Neuronal stem cell (in vitro differentiated cells): ENCODE measurements around the gene KIF1A.

ENCODE experiments used
- DNase-seq: peaks from one replicate; pipeline ENCODE4 v3.0.0-alpha.2; 2013; ENCODE audit warnings: low spot score
- H2AFZ ChIP-seq: one replicate; pipeline ENCODE4 v1.6.1; 2013; ENCODE audit warnings: mild to moderate bottlenecking, low read length, inconsistent platforms
- H2AK5ac ChIP-seq: 2 replicates; pipeline ENCODE4 v1.6.1; 2013; ENCODE audit warnings: low read depth, mild to moderate bottlenecking, inconsistent platforms, low read length, moderate library complexity, mixed read lengths
- H2BK120ac ChIP-seq: 2 replicates; pipeline ENCODE4 v1.6.1; 2013; ENCODE audit warnings: low read depth, mild to moderate bottlenecking, inconsistent platforms, low read length, moderate library complexity, mixed read lengths
- H2BK12ac ChIP-seq: one replicate; pipeline ENCODE4 v1.6.1; 2013; ENCODE audit warnings: low read length, inconsistent platforms
- H2BK15ac ChIP-seq: 2 replicates; pipeline ENCODE4 v1.6.1; 2013; ENCODE audit warnings: mild to moderate bottlenecking, low read length, inconsistent platforms, mixed read lengths
- H2BK5ac ChIP-seq: one replicate; pipeline ENCODE4 v1.6.1; 2013; ENCODE audit warnings: inconsistent platforms, mild to moderate bottlenecking, low read length, moderate library complexity
- H3K14ac ChIP-seq: one replicate; pipeline ENCODE4 v1.6.1; 2013; ENCODE audit warnings: low read length, inconsistent platforms
- H3K18ac ChIP-seq: 2 replicates; pipeline ENCODE4 v1.6.1; 2013; ENCODE audit warnings: low read length, inconsistent platforms
- H3K23ac ChIP-seq: 2 replicates; pipeline ENCODE4 v1.6.1; 2013; ENCODE audit warnings: low read depth, mild to moderate bottlenecking, mixed read lengths, low read length, inconsistent platforms; ENCODE audit not compliant: poor library complexity
- H3K27ac ChIP-seq: replicated peaks from 3 replicates; pipeline ENCODE4 v1.5.1; 2013; ENCODE audit warnings: low read length, inconsistent platforms
- H3K27me3 ChIP-seq, 3 experiments: 2 replicates each; pipeline ENCODE4 v1.6.1; 2013; ENCODE audit warnings: low read length in 3 of 3, mild to moderate bottlenecking in 2 of 3, inconsistent platforms in 1 of 3, low read depth in 1 of 3, mixed read lengths in 1 of 3, moderate library complexity in 1 of 3; ENCODE audit not compliant: control insufficient read depth in 3 of 3, insufficient read depth in 3 of 3
- H3K36me3 ChIP-seq, 2 donors: replicated peaks in 1 of 2; 2 replicates each; pipeline ENCODE4 v1.6.1; 2013; ENCODE audit warnings: low read length in 2 of 2; ENCODE audit not compliant: control insufficient read depth in 2 of 2, insufficient read depth in 2 of 2
- H3K4ac ChIP-seq: 2 replicates; pipeline ENCODE4 v1.6.1; 2013; ENCODE audit warnings: inconsistent platforms, mild to moderate bottlenecking, low read length, moderate library complexity
- H3K4me1 ChIP-seq, 2 donors: 1 replicate in 1 of 2; 2 replicates in 1 of 2; pipeline ENCODE4 v1.6.1; 2013; ENCODE audit warnings: low read length in 2 of 2, low read depth in 1 of 2; ENCODE audit not compliant: control insufficient read depth in 2 of 2, insufficient read depth in 1 of 2
- H3K4me2 ChIP-seq: one replicate; pipeline ENCODE4 v1.6.1; 2013; ENCODE audit warnings: mild to moderate bottlenecking, low read length, inconsistent platforms; ENCODE audit not compliant: insufficient read depth, poor library complexity, severe bottlenecking
- H3K4me3 ChIP-seq, 2 donors: 2 replicates each; pipeline ENCODE4 v1.5.1; 2013; ENCODE audit warnings: low read length in 2 of 2, mild to moderate bottlenecking in 2 of 2, inconsistent platforms in 1 of 2, moderate library complexity in 1 of 2
- H3K79me1 ChIP-seq: one replicate; pipeline ENCODE4 v1.6.1; 2013; ENCODE audit warnings: low read depth, mild to moderate bottlenecking, inconsistent platforms, low read length, moderate library complexity
- H3K9ac ChIP-seq: one replicate; pipeline ENCODE4 v1.6.1; 2013; ENCODE audit warnings: mild to moderate bottlenecking, low read depth, low read length, inconsistent platforms; ENCODE audit not compliant: poor library complexity
- H3K9me3 ChIP-seq, 2 donors: replicated peaks in 1 of 2; 2 replicates each; pipeline versions ENCODE3 to v1.6.1; 2013; ENCODE audit warnings: low read length in 2 of 2, mild to moderate bottlenecking in 2 of 2, inconsistent platforms in 1 of 2, low read depth in 1 of 2, mixed read lengths in 1 of 2, moderate library complexity in 1 of 2; ENCODE audit not compliant: control insufficient read depth in 2 of 2, insufficient read depth in 1 of 2
- H4K8ac ChIP-seq: one replicate; pipeline ENCODE4 v1.6.1; 2013; ENCODE audit warnings: low read depth, mild to moderate bottlenecking, inconsistent platforms, low read length, moderate library complexity
- H4K91ac ChIP-seq: one replicate; pipeline ENCODE4 v1.6.1; 2013; ENCODE audit warnings: low read length, low read depth, mild to moderate bottlenecking, inconsistent platforms; ENCODE audit not compliant: poor library complexity
- WGBS, 2 donors: extraction: QIAGEN DNeasy Blood & Tissue Kit; methylation state at CpG; one replicate each; pipeline ENCODE4 v1.1.7; 2013; ENCODE audit warnings: missing lambda C conversion rate in 2 of 2, mixed read lengths in 1 of 2; ENCODE audit not compliant: insufficient read length in 2 of 2, insufficient replicate concordance in 1 of 2; ENCODE audit errors: extremely low coverage in 2 of 2; 5-methylcytosine and 5-hydroxymethylcytosine counted together

KIF1A gene

GRCh38 chr2:240739797-240740196, 80.2 kb downstream of the KIF1A start:
- Histone ChIP-seq H3K27me3 (no peaks in the 10 kb centered on the region), H3K23ac (no peak overlapping the region), H2BK12ac (no peak overlapping the region), H3K14ac (no peak overlapping the region), H4K91ac (no peak overlapping the region), H3K9me3 (no peaks in the 10 kb centered on the region), H3K4me1 (no peaks in the 10 kb centered on the region), H2BK15ac (no peak overlapping the region), H2AFZ (no peak overlapping the region), H3K4ac (no peak overlapping the region), H3K4me2 (no peak overlapping the region), H3K36me3 (peaks cover 56 to 69% of the 10 kb centered on the region in 2 donors), H3K9ac (no peak overlapping the region), H2AK5ac (no peak overlapping the region), H3K18ac (no peak overlapping the region), H3K79me1 (peaks cover 2% of the 10 kb centered on the region), H2BK5ac (no peak overlapping the region), H3K4me3 (no peak overlapping the region), H4K8ac (peak overlapping the region; percentile 68), H3K27ac (no peak overlapping the region), H2BK120ac (no peak overlapping the region)
- WGBS, 2 donors = no CpG with 5 or more reads among the region's 16 CpGs
- DNase-seq = no peak

- Histone ChIP-seq H3K79me1 (peaks cover 2% of the 10 kb centered on the region), H3K14ac (no peak overlapping the region), H3K9ac (no peak overlapping the region), H2BK15ac (no peak overlapping the region), H3K18ac (peak overlapping the region; percentile 24), H3K4me1 (no peaks in the 10 kb centered on the region), H3K4me3 (peak overlapping the region in 1 of 2 donors; percentile 26), H3K4me2 (no peak overlapping the region), H3K23ac (no peak overlapping the region), H2BK5ac (no peak overlapping the region), H3K27ac (no peak overlapping the region), H2BK120ac (no peak overlapping the region), H3K9me3 (peaks cover 0 to 2% of the 10 kb centered on the region in 2 donors), H3K4ac (no peak overlapping the region), H2AK5ac (no peak overlapping the region), H3K36me3 (peaks cover 56 to 58% of the 10 kb centered on the region in 2 donors), H4K8ac (no peak overlapping the region), H4K91ac (no peak overlapping the region), H2BK12ac (no peak overlapping the region), H3K27me3 (no peaks in the 10 kb centered on the region), H2AFZ (no peak overlapping the region)
- no CpG with 5 or more reads among the region's 7 CpGs for WGBS, 2 donors
- DNase-seq = no peak
These were observed 82.1 kb downstream of the KIF1A start for GRCh38 chr2:240737958-240738357.

- Histone ChIP-seq H3K14ac (no peak overlapping the region), H3K79me1 (peaks cover 2% of the 10 kb centered on the region), H3K9me3 (peaks cover 0 to 2% of the 10 kb centered on the region in 2 donors), H3K4me1 (no peaks in the 10 kb centered on the region), H3K36me3 (peaks cover 55 to 56% of the 10 kb centered on the region in 2 donors), H2BK15ac (no peak overlapping the region), H4K8ac (no peak overlapping the region), H2AK5ac (no peak overlapping the region), H2BK5ac (no peak overlapping the region), H3K9ac (no peak overlapping the region), H3K23ac (no peak overlapping the region), H3K27ac (no peak overlapping the region), H2AFZ (no peak overlapping the region), H2BK12ac (no peak overlapping the region), H2BK120ac (no peak overlapping the region), H3K27me3 (no peaks in the 10 kb centered on the region), H3K18ac (no peak overlapping the region), H3K4ac (no peak overlapping the region), H4K91ac (no peak overlapping the region), H3K4me2 (no peak overlapping the region), H3K4me3 (peak overlapping the region in 1 of 2 donors; percentile 26)
- no CpG with 5 or more reads among the region's 5 CpGs for WGBS, 2 donors
- no peak for DNase-seq
These were observed 82.5 kb downstream of the KIF1A start for GRCh38 chr2:240737512-240737911.

GRCh38 chr2:240736281-240737250, 83.5 kb downstream of the KIF1A start:
- Histone ChIP-seq H3K4me2 (no peak overlapping the region), H2BK12ac (peak overlapping the region; percentile 10), H3K79me1 (peaks cover 2% of the 10 kb centered on the region), H2BK15ac (no peak overlapping the region), H3K27ac (no peak overlapping the region), H2AK5ac (no peak overlapping the region), H3K23ac (no peak overlapping the region), H2BK5ac (no peak overlapping the region), H3K14ac (no peak overlapping the region), H3K9ac (no peak overlapping the region), H3K4ac (no peak overlapping the region), H3K36me3 (peaks cover 47 to 54% of the 10 kb centered on the region in 2 donors), H3K9me3 (peaks cover 0 to 2% of the 10 kb centered on the region in 2 donors), H4K91ac (no peak overlapping the region), H2BK120ac (no peak overlapping the region), H3K4me1 (no peaks in the 10 kb centered on the region), H2AFZ (no peak overlapping the region), H3K4me3 (no peak overlapping the region), H3K27me3 (no peaks in the 10 kb centered on the region), H3K18ac (no peak overlapping the region), H4K8ac (no peak overlapping the region)
- no CpG with 5 or more reads among the region's 35 CpGs for WGBS, 2 donors
- no peak for DNase-seq
